ENCODE results near the gene PRKCE. TPM values are rescaled to one million over a fixed set of nuclear protein-coding genes. Genes with fewer than 3 reads are reported as not detected.
A peak's percentile ranks its signal among the peaks of the same experiment; 100 is the strongest.

Gene PRKCE
- total RNA-seq, 1 donor from 2014 or later = 85.0 TPM

DNA sequence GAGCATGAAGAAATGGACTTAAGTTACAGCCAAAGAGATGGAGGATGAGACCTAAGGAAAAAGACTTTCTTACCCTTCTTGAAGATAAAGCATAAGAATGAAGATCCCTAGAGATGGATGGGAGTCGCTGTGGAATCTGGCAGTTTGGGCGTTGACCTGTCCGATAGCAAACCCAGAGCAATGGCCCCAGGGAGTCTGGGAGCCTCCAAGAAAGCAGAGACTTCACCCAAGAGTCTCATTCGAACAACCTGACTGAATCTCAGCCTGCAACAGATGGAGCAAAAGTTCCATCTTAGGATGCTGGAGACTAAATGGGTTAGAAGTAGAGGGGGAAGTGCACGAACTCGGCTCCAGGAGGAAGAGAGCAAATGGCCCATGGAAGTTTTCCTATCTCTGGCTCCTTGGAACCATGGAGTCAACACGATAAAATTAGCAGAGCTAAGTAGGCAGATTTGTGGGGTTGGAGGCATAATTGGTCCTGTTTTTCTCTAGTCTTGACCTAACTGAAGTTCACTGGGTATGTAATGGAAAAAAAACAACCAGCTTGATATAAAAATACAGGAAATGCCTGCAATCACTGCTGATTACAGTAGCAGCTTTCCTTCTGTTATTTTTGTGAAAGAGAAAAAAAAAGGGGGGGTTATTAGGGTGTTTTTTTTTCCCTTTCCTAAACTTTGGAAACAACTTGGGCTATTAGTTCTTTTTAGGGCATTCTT lies 467.3 kb downstream of the PRKCE start:
- Histone ChIP-seq H3K27me3 (ENCODE audit: low read depth) (no peaks in the 10 kb centered on the region), H3K9me3 (no peaks in the 10 kb centered on the region), H3K27ac (peak overlapping the region; percentile 67), H3K4me1 (peaks cover 65% of the 10 kb centered on the region), H3K36me3 (no peaks in the 10 kb centered on the region), H3K4me3 (no peak overlapping the region)
- intact Hi-C loops (cut with DNase I) = no loop called here
- ATAC-seq (no peak), DNase-seq (no peak)
- TF ChIP-seq, protein P1, sequence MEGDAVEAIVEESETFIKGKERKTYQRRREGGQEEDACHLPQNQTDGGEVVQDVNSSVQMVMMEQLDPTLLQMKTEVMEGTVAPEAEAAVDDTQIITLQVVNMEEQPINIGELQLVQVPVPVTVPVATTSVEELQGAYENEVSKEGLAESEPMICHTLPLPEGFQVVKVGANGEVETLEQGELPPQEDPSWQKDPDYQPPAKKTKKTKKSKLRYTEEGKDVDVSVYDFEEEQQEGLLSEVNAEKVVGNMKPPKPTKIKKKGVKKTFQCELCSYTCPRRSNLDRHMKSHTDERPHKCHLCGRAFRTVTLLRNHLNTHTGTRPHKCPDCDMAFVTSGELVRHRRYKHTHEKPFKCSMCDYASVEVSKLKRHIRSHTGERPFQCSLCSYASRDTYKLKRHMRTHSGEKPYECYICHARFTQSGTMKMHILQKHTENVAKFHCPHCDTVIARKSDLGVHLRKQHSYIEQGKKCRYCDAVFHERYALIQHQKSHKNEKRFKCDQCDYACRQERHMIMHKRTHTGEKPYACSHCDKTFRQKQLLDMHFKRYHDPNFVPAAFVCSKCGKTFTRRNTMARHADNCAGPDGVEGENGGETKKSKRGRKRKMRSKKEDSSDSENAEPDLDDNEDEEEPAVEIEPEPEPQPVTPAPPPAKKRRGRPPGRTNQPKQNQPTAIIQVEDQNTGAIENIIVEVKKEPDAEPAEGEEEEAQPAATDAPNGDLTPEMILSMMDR (IDR thresholded peaks at IDR 0.05) = no peak

DNA sequence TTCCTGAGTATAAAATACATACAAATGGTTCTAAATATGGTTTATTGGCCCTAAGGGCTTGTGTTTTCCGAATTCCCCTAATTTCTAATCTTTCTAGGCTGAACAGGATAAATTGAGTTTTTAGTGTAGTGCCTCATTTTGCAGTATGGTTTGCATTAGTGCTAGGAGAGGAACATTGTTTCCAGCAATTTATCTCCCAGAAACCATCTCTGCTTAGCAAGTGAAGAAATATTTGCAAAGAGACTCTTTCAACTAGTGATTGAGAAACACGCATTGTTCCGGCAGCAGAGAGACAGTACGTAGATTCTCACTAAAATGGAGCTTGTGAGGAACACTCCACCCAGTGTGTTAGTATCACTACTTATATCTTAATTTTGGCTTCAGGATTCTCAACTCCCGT lies 468.0 kb downstream of the PRKCE start:
- H3K27me3 ChIP-seq (ENCODE audit: low read depth) = no peaks in the 10 kb centered on the region
- peaks cover 65% of the 10 kb centered on the region for H3K4me1 ChIP-seq
- DNase-seq (no peak), ATAC-seq (peak; percentile 31 to 59)
- no peaks in the 10 kb centered on the region for H3K36me3 ChIP-seq
- peak overlapping the region; percentile 67 for H3K27ac ChIP-seq
- no peaks in the 10 kb centered on the region for H3K9me3 ChIP-seq
- TF ChIP-seq, protein P1 (IDR thresholded peaks at IDR 0.05) = no peak
- intact Hi-C loops (cut with DNase I) = no loop called here
- no peak overlapping the region for H3K4me3 ChIP-seq

DNA sequence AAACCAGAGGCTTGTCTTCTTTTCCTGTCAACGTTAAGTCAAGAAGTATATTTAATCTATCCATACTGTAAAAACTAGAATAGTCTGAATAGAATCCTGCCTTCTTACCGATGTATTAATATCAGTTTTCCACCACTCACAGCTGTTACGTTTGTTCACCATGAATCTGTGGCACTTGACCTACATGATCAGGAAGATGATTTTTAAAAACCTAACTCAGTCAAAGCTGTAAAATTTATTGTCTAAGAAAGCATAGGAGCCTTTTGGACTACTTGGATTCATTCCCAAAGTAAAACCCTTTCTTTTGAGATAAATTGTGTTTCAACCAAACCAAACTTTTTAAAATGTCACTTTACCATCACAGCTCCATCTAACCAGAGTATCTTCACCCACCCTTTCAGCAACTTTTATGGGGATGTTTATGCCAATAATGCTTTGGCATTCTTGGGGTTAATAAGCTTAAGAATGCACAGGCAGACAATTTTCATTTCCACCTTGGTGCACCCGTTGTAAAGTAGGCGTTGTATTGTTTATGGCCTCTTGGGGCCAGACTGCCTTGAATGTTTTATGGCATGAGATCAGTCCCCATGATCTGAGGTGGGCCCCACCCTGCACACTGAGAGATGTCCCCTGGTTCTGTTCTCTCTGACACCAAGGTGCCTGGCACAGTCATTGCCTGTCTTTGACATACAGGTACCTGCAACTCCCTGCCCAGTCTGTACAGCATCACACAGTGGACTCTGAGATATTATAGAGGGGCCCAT lies 469.5 kb downstream of the PRKCE start:
- DNase-seq (no peak), ATAC-seq (no peak)
- intact Hi-C loops (cut with DNase I) = no loop called here
- Histone ChIP-seq H3K9me3 (no peaks in the 10 kb centered on the region), H3K27ac (no peak overlapping the region), H3K4me3 (no peak overlapping the region), H3K36me3 (no peaks in the 10 kb centered on the region), H3K4me1 (peaks cover 52% of the 10 kb centered on the region), H3K27me3 (ENCODE audit: low read depth) (no peaks in the 10 kb centered on the region)
- TF ChIP-seq, protein P1 (IDR thresholded peaks at IDR 0.05) = no peak

DNA sequence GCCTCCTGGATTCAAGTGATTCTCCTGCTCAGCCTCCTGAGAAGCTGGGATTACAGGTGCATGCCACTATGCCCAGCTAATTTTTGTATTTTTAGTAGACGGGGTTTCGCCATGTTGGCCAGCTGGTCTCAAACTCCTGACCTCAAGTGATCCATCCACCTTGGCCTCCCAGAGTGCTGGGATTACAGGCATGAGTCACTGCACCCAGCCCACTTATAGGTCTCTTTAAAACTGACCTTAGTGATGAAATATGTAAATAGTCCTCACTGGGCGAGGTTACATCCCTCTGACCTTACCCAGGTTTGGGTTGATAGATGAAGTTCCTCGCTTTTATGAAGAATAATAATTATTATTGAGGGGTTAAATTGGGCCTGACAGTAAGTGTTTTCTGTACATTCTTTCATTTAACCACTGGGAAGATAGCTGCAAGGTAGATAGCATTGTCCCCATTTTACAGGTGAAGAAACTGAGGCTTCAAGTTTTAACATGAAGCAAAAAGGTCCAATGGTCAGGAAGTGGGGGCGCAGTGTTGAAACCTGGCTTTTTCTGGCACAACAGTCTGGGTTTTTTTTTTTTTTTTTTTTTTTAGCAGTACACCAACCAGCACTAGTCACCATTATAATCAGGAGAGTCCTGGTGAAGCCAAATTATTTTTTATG lies 471.0 kb downstream of the PRKCE start:
- TF ChIP-seq, protein P1 (IDR thresholded peaks at IDR 0.05) = no peak
- intact Hi-C loops (cut with DNase I) = no loop called here
- Histone ChIP-seq H3K36me3 (no peaks in the 10 kb centered on the region), H3K4me3 (no peak overlapping the region), H3K27me3 (ENCODE audit: low read depth) (no peaks in the 10 kb centered on the region), H3K4me1 (peaks cover 40% of the 10 kb centered on the region), H3K9me3 (no peaks in the 10 kb centered on the region), H3K27ac (no peak overlapping the region)
- ATAC-seq (peak; percentile 44 to 72), DNase-seq (no peak)

DNA sequence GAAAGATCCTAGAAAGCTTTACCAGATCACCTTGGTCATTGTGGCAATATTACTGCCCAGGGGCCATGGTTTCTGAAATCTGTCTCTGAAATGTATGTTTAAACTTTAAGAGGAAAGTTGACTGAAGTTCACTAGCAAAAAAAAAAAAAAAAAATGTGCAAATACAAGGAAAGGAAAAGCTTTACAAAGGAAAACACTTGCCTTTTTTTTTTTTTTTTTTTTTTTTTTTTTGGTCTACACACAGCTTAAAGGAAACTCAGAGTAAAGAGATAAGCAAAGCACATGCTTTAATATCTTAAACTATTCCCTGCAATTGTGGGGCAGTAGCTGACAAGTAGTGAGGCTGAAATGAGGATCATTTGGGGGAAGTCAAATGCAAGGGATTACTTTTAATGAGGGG lies 471.5 kb downstream of the PRKCE start:
- Histone ChIP-seq H3K9me3 (no peaks in the 10 kb centered on the region), H3K4me1 (peaks cover 40% of the 10 kb centered on the region), H3K27ac (no peak overlapping the region), H3K4me3 (no peak overlapping the region), H3K36me3 (no peaks in the 10 kb centered on the region), H3K27me3 (ENCODE audit: low read depth) (no peaks in the 10 kb centered on the region)
- TF ChIP-seq, protein P1 (IDR thresholded peaks at IDR 0.05) = no peak
- intact Hi-C loops (cut with DNase I) = no loop called here
- ATAC-seq (no peak), DNase-seq (no peak)
